SK-N-SH (cell line): Measurements from ENCODE around the gene FAM118A. TPM values are rescaled to one million over a fixed set of nuclear protein-coding genes. Genes with fewer than 3 reads are reported as not detected.

ENCODE experiments used
- polyA plus RNA-seq, 3 experiments: library from polyadenylated mRNA; depleted of rRNA; stranded (reverse); fragments of >200 nt; gene quantifications; 2 replicates each; pipeline ENCODE4 v1.2.3, GENCODE V29; 2012

Gene FAM118A
- polyA plus RNA-seq, 1 of the 3 experiments (the other 2 are of a cell fraction), result 11.3 TPM

Other genes starting within 250 kb of the FAM118A start
- 4.7 and 7.3 TPM in 2 replicates for gene NUP50, start 146.0 kb upstream of the FAM118A start, polyA plus RNA-seq (2012; rRNA removed)
- 55.9 and 80.8 TPM in 2 replicates for gene KIAA0930, start 69.0 kb upstream of the FAM118A start, polyA plus RNA-seq (2012; rRNA removed)
- gene UPK3A, start 25.0 kb upstream of the FAM118A start, polyA plus RNA-seq (2012; rRNA removed), result not detected in 2 replicates
- not detected in 2 replicates for gene SMC1B, start 103.7 kb downstream of the FAM118A start, polyA plus RNA-seq (2012; rRNA removed)
- gene RIBC2, start 103.8 kb downstream of the FAM118A start, polyA plus RNA-seq (2012; rRNA removed), result not detected in 2 replicates
- gene FBLN1, start 192.9 kb downstream of the FAM118A start, polyA plus RNA-seq (2012; rRNA removed), result 94.8 and 147 TPM in 2 replicates